Measurements from ENCODE around the gene LSMEM2.
"Not testable (repeated sequence)": the region's sequence is repeated elsewhere in the genome, so short reads cannot be mapped to it uniquely, and the experiment has no call there.

Gene LSMEM2

GRCh38 chr3:50278880-50279224 is at the start of gene LSMEM2:
Gene LSMEM2 (plus strand): TSS chr3:50279087. CDS start chr3:50279114, 27 bp downstream.
- DNase-seq, result no peak

GRCh38 chr3:50229490-50229889 is 49.4 kb upstream of the LSMEM2 start:
- no peak for DNase-seq

GRCh38 chr3:50230104-50230793 is 48.6 kb upstream of the LSMEM2 start:
- no peak for DNase-seq

GRCh38 chr3:50230794-50231125 is 48.1 kb upstream of the LSMEM2 start:
- DNase-seq, result no peak

- DNase-seq, result no peak
Measured at GRCh38 chr3:50231581-50231980, 47.3 kb upstream of the LSMEM2 start.

- DNase-seq, result no peak
Measured at GRCh38 chr3:50232303-50232702, 46.6 kb upstream of the LSMEM2 start.

GRCh38 chr3:50233176-50233575 is 45.7 kb upstream of the LSMEM2 start:
- no peak for DNase-seq

GRCh38 chr3:50235716-50236483 is 43.0 kb upstream of the LSMEM2 start, which contains the start of gene GNAI2:
Gene GNAI2 (plus strand): TSS chr3:50236204. CDS start chr3:50236336, 132 bp downstream.
- peak; percentile 98 for DNase-seq

GRCh38 chr3:50236484-50237132 is 42.3 kb upstream of the LSMEM2 start:
- DNase-seq, result no peak

- DNase-seq, result peak; percentile 25
Measured at GRCh38 chr3:50237133-50237651, 41.7 kb upstream of the LSMEM2 start.

GRCh38 chr3:50237754-50238548 is 40.9 kb upstream of the LSMEM2 start:
- peak; percentile 82 for DNase-seq

- no peak for DNase-seq
Measured at GRCh38 chr3:50238549-50239026, 40.3 kb upstream of the LSMEM2 start.

GRCh38 chr3:50239649-50240048 is 39.2 kb upstream of the LSMEM2 start:
- no peak for DNase-seq

- DNase-seq, result no peak
Measured at GRCh38 chr3:50241163-50241562, 37.7 kb upstream of the LSMEM2 start.

GRCh38 chr3:50241713-50242380 is 37.0 kb upstream of the LSMEM2 start:
- DNase-seq, result no peak

GRCh38 chr3:50242381-50242770 is 36.5 kb upstream of the LSMEM2 start:
- no peak for DNase-seq

- DNase-seq, result no peak
Measured at GRCh38 chr3:50242851-50243542, 35.9 kb upstream of the LSMEM2 start.

GRCh38 chr3:50243543-50243895 is 35.4 kb upstream of the LSMEM2 start:
- no peak for DNase-seq

GRCh38 chr3:50244813-50245212 is 34.1 kb upstream of the LSMEM2 start:
- not testable (repeated sequence) for DNase-seq

- no peak for DNase-seq
Measured at GRCh38 chr3:50245251-50245745, 33.6 kb upstream of the LSMEM2 start.

- DNase-seq, result peak; percentile 97
Measured at GRCh38 chr3:50245831-50246516, 32.9 kb upstream of the LSMEM2 start.
